Neural progenitor cell (in vitro differentiated cells): Measurements from ENCODE around the gene AZU1. TPM values are rescaled to one million over a fixed set of nuclear protein-coding genes. Genes with fewer than 3 reads are reported as not detected.
A peak's percentile ranks its signal among the peaks of the same experiment; 100 is the strongest.

Source experiments
- DNase-seq: peaks from one replicate; pipeline ENCODE4 v3.0.0-alpha.2; 2016; ENCODE audit warnings: low spot score
- H2AFZ ChIP-seq: fragments of 200-600 bp; sonication (generic); replicated peaks from 2 replicates; pipeline ENCODE4 v1.6.1; 2016; ENCODE audit warnings: antibody characterized with exemption
- H3F3A ChIP-seq: fragments of 200-600 bp; sonication (generic); 2 replicates; pipeline ENCODE4 v1.6.1; 2016; ENCODE audit warnings: antibody characterized with exemption, low read depth
- H3K27ac ChIP-seq: fragments of 200-600 bp; sonication (generic); 2 replicates; pipeline ENCODE4 v1.5.1; 2016; ENCODE audit warnings: mild to moderate bottlenecking
- H3K27me3 ChIP-seq: fragments of 200-600 bp; sonication (generic); 2 replicates; pipeline ENCODE4 v1.6.1; 2016; ENCODE audit warnings: mild to moderate bottlenecking, moderate library complexity
- H3K36me3 ChIP-seq: fragments of 200-600 bp; sonication (generic); 2 replicates; pipeline ENCODE4 v1.5.1; 2016
- H3K4me1 ChIP-seq: fragments of 200-600 bp; sonication (generic); 2 replicates; pipeline ENCODE4 v1.6.1; 2016; ENCODE audit warnings: mixed run types
- H3K4me2 ChIP-seq: fragments of 200-600 bp; sonication (generic); 2 replicates; pipeline ENCODE4 v1.6.1; 2016
- H3K4me3 ChIP-seq: fragments of 200-600 bp; sonication (generic); 2 replicates; pipeline ENCODE4 v1.5.1; 2016
- H3K79me2 ChIP-seq: fragments of 200-600 bp; sonication (generic); 2 replicates; pipeline ENCODE4 v1.6.1; 2016; ENCODE audit warnings: low read depth
- H3K9ac ChIP-seq: fragments of 200-600 bp; sonication (generic); 2 replicates; pipeline ENCODE4 v1.6.1; 2016
- H3K9me3 ChIP-seq: fragments of 200-600 bp; sonication (generic); 2 replicates; pipeline ENCODE4 v1.5.1; 2016; ENCODE audit warnings: low read depth
- H4K20me1 ChIP-seq: fragments of 200-600 bp; sonication (generic); 2 replicates; pipeline ENCODE4 v1.6.1; 2016; ENCODE audit warnings: low read depth
- H3K27ac Mint-ChIP-seq: 3 replicates; pipeline ENCODE4 v1.8.0; 2021; ENCODE audit warnings: mixed read lengths
- H3K27me3 Mint-ChIP-seq: 2 replicates; pipeline ENCODE4 v1.8.0; 2022; ENCODE audit warnings: low read depth, mild to moderate bottlenecking, inconsistent platforms, moderate library complexity, mixed read lengths; ENCODE audit not compliant: insufficient read depth
- H3K36me3 Mint-ChIP-seq: 3 replicates; pipeline ENCODE4 v1.8.0; 2021; ENCODE audit warnings: mixed read lengths
- H3K4me1 Mint-ChIP-seq: 3 replicates; pipeline ENCODE4 v1.8.0; 2021; ENCODE audit warnings: mixed read lengths
- H3K4me3 Mint-ChIP-seq: 3 replicates; pipeline ENCODE4 v1.8.0; 2021; ENCODE audit warnings: mild to moderate bottlenecking, moderate library complexity, mixed read lengths
- H3K9me3 Mint-ChIP-seq: 3 replicates; pipeline ENCODE4 v1.8.0; 2020; ENCODE audit warnings: mixed read lengths
- CTCF ChIP-seq: fragments of 200-600 bp; sonication (generic); IDR thresholded peaks from 2 replicates; pipeline ENCODE4 v1.5.1; 2017; ENCODE audit warnings: antibody characterized with exemption, mild to moderate bottlenecking
- EZH2 ChIP-seq: fragments of 200-600 bp; sonication (generic); IDR thresholded peaks from 2 replicates; pipeline ENCODE4 v1.6.1; 2017; ENCODE audit warnings: antibody characterized with exemption, mild to moderate bottlenecking, moderate library complexity
- EZH2phosphoT487 ChIP-seq: fragments of 200-600 bp; sonication (generic); IDR thresholded peaks from 2 replicates; pipeline ENCODE4 v1.6.1; 2017; ENCODE audit warnings: antibody characterized with exemption
- total RNA-seq: library from RNA; depleted of rRNA; stranded (reverse); fragments of >200 nt; gene quantifications from 2 replicates; pipeline ENCODE4 v1.2.3, GENCODE V29; 2015; ENCODE audit warnings: low replicate concordance

Gene AZU1
- total RNA-seq, 1 donor from 2014 or later = 1.0 TPM

GRCh38 chr19:797528-798414 is 29.9 kb upstream of the AZU1 start:
- H3F3A ChIP-seq = peaks cover 29% of the 10 kb centered on the region

GRCh38 chr19:798415-799075 is 29.1 kb upstream of the AZU1 start:
- Mint-ChIP-seq H3K27ac (peak overlapping the region; percentile 87), H3K9me3 (no peaks in the 10 kb centered on the region), H3K4me1 (peaks cover 44% of the 10 kb centered on the region), H3K4me3 (peak overlapping the region; percentile 97), H3K27me3 (peaks cover 9% of the 10 kb centered on the region), H3K36me3 (peaks cover 16% of the 10 kb centered on the region)
- H3K27ac ChIP-seq = peak overlapping the region; percentile 99
- peaks cover 39% of the 10 kb centered on the region for H3K4me1 ChIP-seq
- peaks cover 34% of the 10 kb centered on the region for H3F3A ChIP-seq
- TF ChIP-seq EZH2 = no peak
- TF ChIP-seq EZH2phosphoT487 = no peak
- TF ChIP-seq CTCF = no peak
- peaks cover 58% of the 10 kb centered on the region for H3K79me2 ChIP-seq
- peak overlapping the region; percentile 94 for H3K4me2 ChIP-seq
- no peaks in the 10 kb centered on the region for H3K27me3 ChIP-seq
- peak; percentile 41 for DNase-seq
- no peak overlapping the region for H2AFZ ChIP-seq
- peak overlapping the region; percentile 89 for H3K4me3 ChIP-seq
- H3K9ac ChIP-seq = peak overlapping the region; percentile 94
- no peaks in the 10 kb centered on the region for H3K9me3 ChIP-seq
- H3K36me3 ChIP-seq = no peaks in the 10 kb centered on the region
- peaks cover 57% of the 10 kb centered on the region for H4K20me1 ChIP-seq

More at GRCh38 chr19:797528-798414, 29.9 kb upstream of the AZU1 start:
- Histone ChIP-seq H3K4me1 (peaks cover 39% of the 10 kb centered on the region), H3K36me3 (no peaks in the 10 kb centered on the region), H3K4me3 (peak overlapping the region; percentile 89), H3K9me3 (no peaks in the 10 kb centered on the region), H2AFZ (no peak overlapping the region), H3K79me2 (peaks cover 50% of the 10 kb centered on the region), H4K20me1 (peaks cover 49% of the 10 kb centered on the region), H3K27me3 (no peaks in the 10 kb centered on the region), H3K4me2 (peak overlapping the region; percentile 94), H3K27ac (peak overlapping the region; percentile 99), H3K9ac (peak overlapping the region; percentile 94)
- no peaks in the 10 kb centered on the region for H3K9me3 Mint-ChIP-seq
- H3K4me3 Mint-ChIP-seq = peak overlapping the region; percentile 97
- DNase-seq = peak; percentile 96
- peaks cover 4% of the 10 kb centered on the region for H3K27me3 Mint-ChIP-seq
- peak overlapping the region; percentile 87 for H3K27ac Mint-ChIP-seq
- H3K36me3 Mint-ChIP-seq = peaks cover 12% of the 10 kb centered on the region
- TF ChIP-seq CTCF (no peak), EZH2phosphoT487 (no peak), EZH2 (no peak)
- peaks cover 38% of the 10 kb centered on the region for H3K4me1 Mint-ChIP-seq

- peaks cover 13% of the 10 kb centered on the region for H3K27me3 Mint-ChIP-seq
- no peak overlapping the region for H2AFZ ChIP-seq
- H3K9me3 ChIP-seq = no peaks in the 10 kb centered on the region
- H3K9ac ChIP-seq = peak overlapping the region; percentile 94
- peaks cover 47% of the 10 kb centered on the region for H3K4me1 Mint-ChIP-seq
- no peaks in the 10 kb centered on the region for H3K9me3 Mint-ChIP-seq
- DNase-seq = peak; percentile 79
- H3F3A ChIP-seq = peaks cover 34% of the 10 kb centered on the region
- no peak for TF ChIP-seq EZH2
- TF ChIP-seq CTCF = no peak
- no peak for TF ChIP-seq EZH2phosphoT487
- H3K79me2 ChIP-seq = peaks cover 65% of the 10 kb centered on the region
- H3K27me3 ChIP-seq = no peaks in the 10 kb centered on the region
- H3K4me3 Mint-ChIP-seq = peak overlapping the region; percentile 97
- H3K36me3 Mint-ChIP-seq = peaks cover 16% of the 10 kb centered on the region
- peak overlapping the region; percentile 94 for H3K4me2 ChIP-seq
- peaks cover 39% of the 10 kb centered on the region for H3K4me1 ChIP-seq
- H3K36me3 ChIP-seq = no peaks in the 10 kb centered on the region
- H3K27ac ChIP-seq = no peak overlapping the region
- H3K27ac Mint-ChIP-seq = peak overlapping the region; percentile 66
- H4K20me1 ChIP-seq = peaks cover 64% of the 10 kb centered on the region
- H3K4me3 ChIP-seq = peak overlapping the region; percentile 89
Measured at GRCh38 chr19:799076-799881, 28.4 kb upstream of the AZU1 start.
